ENCODE data around the gene AKAP8L.

- TF ChIP-seq CTCF (conservative IDR thresholded peaks at IDR 0.05; ENCODE audit: low read length) = no peak
- TF ChIP-seq EZH2phosphoT487 (IDR thresholded peaks at IDR 0.05; ENCODE audit: borderline replicate concordance) = no peak
Measured at GRCh38 chr19:15430526-15431120, 11.8 kb upstream of the AKAP8L start.

All from Loucy (cell line).